RCC 7860 (cell line): Measurements from ENCODE around the gene BUB1B.
"Not testable (repeated sequence)": the region's sequence is repeated elsewhere in the genome, so short reads cannot be mapped to it uniquely, and the experiment has no call there.

Source experiments
- DNase-seq: peaks from one replicate; pipeline ENCODE4 v3.0.0-alpha.2; 2015; ENCODE audit warnings: low spot score
- FAIRE-seq: peaks from 2 replicates; lab custom pipeline; 2012; peaks lifted over from hg19 to GRCh38; lab: Jason Lieb, UNC

BUB1B gene

GRCh38 chr15:40136470-40137302 lies 24.2 kb upstream of the BUB1B start:
- DNase-seq (no peak), FAIRE-seq (no peak)

- DNase-seq, result no peak
- no peak for FAIRE-seq
Observed at GRCh38 chr15:40137303-40138200, 23.3 kb upstream of the BUB1B start.

- FAIRE-seq, DNase-seq: not testable (repeated sequence)
Observed at GRCh38 chr15:40138201-40138570, 22.7 kb upstream of the BUB1B start.

DNA sequence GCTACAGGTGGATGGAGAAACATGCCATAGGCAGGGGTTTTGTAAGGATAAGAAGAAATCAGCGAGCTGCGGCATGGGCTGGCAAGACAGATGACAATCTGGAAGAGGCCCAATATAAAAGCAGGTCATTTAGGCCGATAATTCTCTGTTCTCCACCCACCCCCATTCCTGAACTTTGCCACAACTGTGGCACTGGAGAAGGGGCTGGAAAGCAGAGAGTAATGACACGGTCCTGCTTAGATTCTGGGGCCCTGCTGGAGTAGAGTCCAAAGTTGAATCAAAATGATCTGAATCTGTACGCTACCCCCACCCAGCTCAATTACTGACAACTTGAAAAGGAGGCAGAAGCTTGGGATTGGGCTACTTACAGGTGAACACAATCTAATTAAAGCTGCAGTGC lies 18.4 kb upstream of the BUB1B start:
- DNase-seq (no peak), FAIRE-seq (no peak)

DNA sequence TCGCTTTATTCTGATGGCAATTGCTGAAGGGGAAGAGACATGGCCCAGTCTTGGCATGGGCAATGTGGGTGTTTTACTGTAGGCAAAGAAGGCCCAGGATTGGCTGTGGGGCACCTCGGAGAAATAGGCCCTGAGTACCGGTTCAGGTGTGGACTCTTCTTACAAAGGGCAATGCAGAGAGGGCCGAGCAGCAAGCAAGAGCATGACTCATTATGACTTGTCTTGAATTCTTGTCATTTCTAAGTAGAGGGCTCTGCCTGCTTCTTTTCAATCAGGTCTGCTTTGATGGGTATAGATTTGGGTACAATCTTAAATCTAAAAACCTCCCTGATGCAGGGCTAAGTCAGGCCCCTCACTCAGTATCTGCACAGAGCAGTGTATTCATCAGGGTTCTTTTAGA lies 14.8 kb upstream of the BUB1B start:
- DNase-seq (peak; percentile 38), FAIRE-seq (no peak)

DNA sequence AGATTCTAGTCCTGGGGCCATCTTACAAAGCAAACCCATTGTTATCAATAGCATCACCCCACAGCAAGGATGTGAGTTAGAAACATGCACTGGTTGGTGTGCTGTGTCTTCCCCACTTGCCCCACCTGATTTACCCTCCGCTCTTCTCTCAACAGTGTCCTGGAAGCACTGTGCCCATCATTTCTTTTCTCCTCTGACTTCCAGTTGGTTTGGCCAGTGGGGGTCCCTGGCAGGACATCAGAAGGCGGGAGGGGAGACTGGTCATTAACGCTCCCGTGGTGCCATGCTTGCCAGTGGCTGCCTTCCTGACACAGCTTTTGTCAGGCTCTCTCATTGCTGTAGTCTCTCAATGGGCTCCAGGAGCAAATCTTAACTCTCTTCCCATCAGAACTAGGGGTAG lies 11.5 kb upstream of the BUB1B start:
- no peak for DNase-seq
- FAIRE-seq, result no peak

DNA sequence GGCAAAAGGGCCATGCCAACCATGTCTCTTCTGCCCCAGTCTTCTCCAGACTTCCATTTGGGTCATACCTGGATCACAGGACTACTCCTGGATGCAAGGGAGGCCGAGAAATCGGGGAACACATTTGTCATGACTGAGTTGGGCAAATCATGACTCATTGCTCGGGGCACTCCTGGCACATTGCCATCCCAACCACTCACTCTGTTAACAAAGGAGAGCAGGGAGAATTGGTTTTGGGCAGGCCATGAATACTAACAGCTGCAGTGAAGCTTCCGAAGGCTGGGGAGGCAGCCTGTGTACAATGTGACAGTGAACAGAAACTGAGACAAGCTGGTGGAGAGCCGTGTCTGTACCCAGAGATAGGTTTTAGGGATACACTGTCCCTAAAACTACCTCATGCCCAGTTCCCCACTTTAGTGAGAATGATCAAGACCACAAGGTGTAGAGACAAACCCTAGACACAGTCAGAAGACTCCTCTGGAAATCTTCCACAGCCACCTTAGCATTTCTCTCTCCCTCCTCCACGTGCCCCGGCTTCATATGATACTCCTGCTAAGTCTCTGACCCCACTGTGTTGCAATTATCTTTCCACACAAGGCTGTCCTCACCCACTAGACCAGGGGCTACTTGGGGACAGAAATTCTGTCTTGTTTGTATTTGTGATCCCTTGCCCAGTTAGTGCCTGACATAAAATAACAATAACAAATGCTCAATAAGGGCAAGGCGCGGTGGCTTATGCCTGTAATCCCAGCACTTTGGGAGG lies 10.5 kb upstream of the BUB1B start:
- peak; percentile 50 for DNase-seq
- FAIRE-seq, result peak; percentile 55

DNA sequence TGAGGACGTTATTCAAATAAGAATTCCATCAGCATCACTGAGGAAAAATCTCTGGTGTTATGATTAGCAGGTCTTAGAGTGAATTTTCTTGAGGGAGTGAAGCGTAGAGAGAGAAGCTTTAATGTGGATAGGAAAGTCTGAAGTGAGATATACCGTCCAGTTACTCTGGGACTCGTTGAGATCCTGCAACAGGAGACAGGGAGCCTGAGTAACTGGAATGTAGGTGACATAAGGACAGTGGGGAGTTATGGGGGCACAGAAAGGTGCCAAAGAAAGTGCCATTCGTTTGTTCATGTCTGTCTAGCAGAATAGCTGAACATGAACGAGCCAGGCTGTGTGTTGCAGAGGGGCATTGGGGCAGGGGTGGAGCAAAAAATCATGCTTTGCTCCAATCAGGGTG lies 9.4 kb upstream of the BUB1B start:
- DNase-seq (no peak), FAIRE-seq (no peak)

DNA sequence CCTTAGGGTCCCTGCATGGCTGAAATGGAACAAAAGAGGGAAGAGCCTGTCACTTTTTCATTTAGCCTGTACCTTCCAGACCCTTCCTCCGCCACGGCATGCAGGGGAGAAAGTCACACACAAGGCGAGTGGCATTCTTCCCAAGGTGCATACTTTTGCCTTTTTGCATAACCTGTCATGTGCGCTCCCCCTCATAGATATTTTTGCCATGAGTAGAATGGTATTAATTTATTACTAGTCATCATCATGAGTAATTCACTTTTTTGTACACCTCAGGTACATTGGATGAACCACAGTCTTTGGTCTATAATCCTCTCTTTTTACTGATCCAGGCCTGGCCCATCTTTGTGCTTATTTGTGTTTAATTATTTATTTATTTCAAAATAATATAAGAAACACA lies 8.9 kb upstream of the BUB1B start:
- FAIRE-seq (no peak), DNase-seq (no peak)

- not testable (repeated sequence) for DNase-seq, FAIRE-seq
Observed at GRCh38 chr15:40154821-40155220, 6.0 kb upstream of the BUB1B start.

- FAIRE-seq, result no peak
- no peak for DNase-seq
Observed at GRCh38 chr15:40155270-40155910, 5.5 kb upstream of the BUB1B start.

DNA sequence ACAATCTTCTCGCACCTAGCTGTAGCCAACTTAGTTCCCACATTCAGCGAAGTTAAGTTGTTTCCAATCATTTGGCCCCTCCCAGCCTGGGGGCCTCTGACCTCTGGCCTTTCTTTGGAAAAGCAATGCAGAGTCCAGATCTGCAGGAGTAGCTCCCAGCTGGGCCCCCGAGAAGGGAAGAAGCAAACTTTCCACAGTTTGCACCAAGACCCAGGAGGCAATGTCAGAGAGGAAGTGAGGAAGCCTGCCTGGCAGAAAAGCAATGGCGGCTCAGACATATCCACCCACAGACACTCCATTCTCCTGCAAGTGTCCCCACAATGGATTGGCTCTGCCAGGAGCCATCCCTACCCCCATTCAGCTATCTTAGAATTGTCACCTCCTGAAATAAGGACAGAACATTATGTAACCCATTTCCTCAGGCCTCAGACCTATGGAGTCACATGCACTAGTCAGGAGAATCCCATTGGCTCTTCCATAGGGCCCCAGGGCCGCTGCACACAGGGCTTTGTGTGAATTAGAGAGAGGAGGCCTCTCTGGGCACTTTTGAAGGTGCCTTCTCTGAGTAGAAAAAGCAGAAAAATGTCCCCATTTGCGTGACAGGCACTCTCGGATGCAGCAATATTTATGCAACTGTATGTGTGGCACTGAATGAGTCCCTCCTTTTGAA lies 3.0 kb upstream of the BUB1B start:
- DNase-seq, result no peak
- FAIRE-seq, result no peak

DNA sequence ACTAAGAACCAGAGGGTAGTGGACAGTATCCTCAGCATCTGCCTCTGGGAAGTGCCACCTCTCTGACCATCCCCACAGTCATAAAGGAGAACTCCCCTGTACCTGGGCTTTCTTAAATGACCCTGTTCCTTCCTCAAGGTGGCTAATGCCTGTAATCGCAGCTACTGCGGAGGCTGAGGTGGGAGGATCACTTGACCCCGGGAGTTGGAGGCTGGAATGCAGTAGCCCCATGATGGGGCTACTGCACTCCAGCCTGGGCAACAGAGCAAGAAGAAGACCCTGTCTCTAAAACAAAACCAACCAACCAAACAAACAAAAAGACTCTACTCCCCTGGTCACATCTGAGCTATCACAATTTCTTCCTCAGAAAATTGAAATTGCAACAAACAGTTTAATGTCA lies 848 bp upstream of the BUB1B start:
- FAIRE-seq (no peak), DNase-seq (no peak)

DNA sequence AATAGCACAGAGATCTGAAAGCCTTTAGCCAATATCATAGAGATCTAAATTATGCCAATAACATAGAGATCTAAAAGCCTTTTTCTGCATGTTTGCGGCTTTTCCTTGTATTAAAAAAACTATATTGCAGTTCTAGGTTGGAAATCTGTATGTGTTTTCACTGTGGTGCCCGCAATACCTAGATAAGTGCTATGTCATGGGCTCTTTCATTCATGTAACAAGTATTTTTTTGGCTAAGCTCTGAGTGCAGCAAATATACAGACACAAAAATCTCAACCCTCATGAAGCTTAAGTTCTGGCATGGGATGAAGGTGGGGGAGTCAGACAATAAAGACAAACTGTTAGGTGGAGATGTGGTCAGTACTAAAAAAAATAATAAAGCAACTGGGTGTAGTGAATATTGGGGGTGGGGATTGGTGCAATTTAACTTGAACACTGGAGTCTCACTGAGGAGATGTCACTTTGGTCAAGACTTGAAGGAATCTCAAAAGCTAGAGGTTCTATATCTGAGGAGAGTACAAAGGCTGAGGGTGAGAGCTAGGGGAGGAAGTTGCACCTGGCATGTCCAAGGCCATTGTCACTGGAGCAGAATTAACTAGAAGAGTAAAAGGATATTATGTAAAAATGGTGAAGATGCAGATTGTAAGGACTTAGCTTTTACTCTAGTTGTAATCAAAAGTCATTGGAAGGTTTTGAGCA lies 973 bp downstream of the BUB1B start:
- FAIRE-seq, result no peak
- no peak for DNase-seq

- FAIRE-seq (no peak), DNase-seq (no peak)
Observed at GRCh38 chr15:40162552-40162951, 1.7 kb downstream of the BUB1B start.

GRCh38 chr15:40163657-40164416 lies 3.0 kb downstream of the BUB1B start:
- DNase-seq (no peak), FAIRE-seq (no peak)

DNA sequence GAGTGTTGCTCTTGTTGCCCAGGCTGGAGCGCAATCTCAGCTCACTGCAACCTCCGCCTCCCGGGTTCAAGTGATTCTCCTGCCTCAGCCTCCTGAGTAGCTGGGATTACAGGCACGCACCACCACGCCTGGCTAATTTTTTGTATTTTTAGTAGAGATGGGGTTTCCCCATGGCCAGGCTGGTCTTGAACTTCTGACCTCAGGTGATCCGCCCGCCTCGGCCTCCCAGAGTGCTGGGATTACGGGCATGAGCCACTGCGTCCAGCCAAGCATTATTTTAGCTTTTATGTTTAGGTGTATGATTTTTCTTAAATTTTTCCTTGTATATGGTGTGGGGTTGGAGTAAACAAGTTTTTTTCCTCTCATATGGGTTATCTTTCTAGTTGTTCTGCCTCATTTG lies 6.5 kb downstream of the BUB1B start:
- not testable (repeated sequence) for FAIRE-seq, DNase-seq

- FAIRE-seq, result no peak
- no peak for DNase-seq
Observed at GRCh38 chr15:40175160-40175559, 14.3 kb downstream of the BUB1B start.
